Testis (tissue), 3 donors: ENCODE results near the gene CELSR2. TPM values are rescaled to one million over a fixed set of nuclear protein-coding genes. Genes with fewer than 3 reads are reported as not detected.

Experiments used
- DNase-seq: peaks from one replicate; pipeline ENCODE4 v3.0.0-alpha.2; 2019
- H3K27ac ChIP-seq, 2 donors: fragments of 200-600 bp; sonication (generic); one replicate each; pipeline ENCODE4 v1.5.1; 2019
- H3K27me3 ChIP-seq: fragments of 200-600 bp; sonication (generic); one replicate; pipeline ENCODE4 v1.5.1; 2019
- H3K36me3 ChIP-seq: fragments of 200-600 bp; sonication (generic); one replicate; pipeline ENCODE4 v1.5.1; 2017; ENCODE audit warnings: low read depth; ENCODE audit errors: missing control alignments
- H3K4me1 ChIP-seq: fragments of 200-600 bp; sonication (generic); one replicate; pipeline ENCODE4 v1.5.1; 2019
- H3K4me3 ChIP-seq, 2 donors: fragments of 200-600 bp; sonication (generic); one replicate each; pipeline ENCODE4 v1.5.1; 2017 to 2019
- H3K9me3 ChIP-seq: fragments of 200-600 bp; sonication (generic); one replicate; pipeline ENCODE4 v1.5.1; 2017
- CTCF ChIP-seq, 3 experiments: fragments of 450-650 bp in 2 of 3; fragments of 200-600 bp in 1 of 3; sonication (generic) in 1 of 3; IDR thresholded peaks; one replicate each; pipeline ENCODE4 v1.5.1; 2016 to 2019; ENCODE audit warnings: antibody characterized with exemption in 3 of 3, mild to moderate bottlenecking in 2 of 3, moderate library complexity in 1 of 3
- POLR2A ChIP-seq: fragments of 450-650 bp; IDR thresholded peaks from one replicate; pipeline ENCODE4 v1.6.1; 2017; ENCODE audit warnings: antibody characterized with exemption, mild to moderate bottlenecking, moderate library complexity
- WGBS, 2 donors: methylation state at CpG; one replicate each; pipeline ENCODE4 v1.1.5; 2018; 5-methylcytosine and 5-hydroxymethylcytosine counted together
- intact Hi-C: fragments of 100-400 bp; cut with DNase I; formaldehyde crosslinking; loops from one replicate; pipeline ENCODE4 v1.15.1; 2023; ENCODE audit warnings: low total_unique reads
- polyA plus RNA-seq: library from polyadenylated mRNA; stranded (reverse); fragments of 350-450 nt; fragmentation: Illumina TruSeq; extraction: RNeasy Lipid Tissue Mini Kit (QIAGEN cat#74804); gene quantifications from one replicate; pipeline ENCODE4 v1.2.3, GENCODE V29; 2014; ENCODE audit warnings: low read depth, low replicate concordance; ENCODE audit not compliant: insufficient read depth
- total RNA-seq, 2 donors: library from RNA; depleted of rRNA; stranded (reverse); fragments of >200 nt; gene quantifications; one replicate each; pipeline ENCODE4 v1.2.3, GENCODE V29; 2016

CELSR2 gene
- total and polyA plus RNA-seq, 3 donors from 2014 or later, result 59.6 to 140 (median 107) TPM

GRCh38 chr1:109256971-109257681 lies 7.8 kb downstream of the CELSR2 start:
- H3K27ac ChIP-seq, result no peak overlapping the region
- 92 to 98% methylated on average over 5 of the region's 5 CpGs for WGBS, 2 donors
- no peak overlapping the region for H3K4me3 ChIP-seq
- no peaks in the 10 kb centered on the region for H3K27me3 ChIP-seq
- peaks cover 43% of the 10 kb centered on the region for H3K4me1 ChIP-seq
- H3K9me3 ChIP-seq, result no peaks in the 10 kb centered on the region
- no peak for DNase-seq
- no peaks in the 10 kb centered on the region for H3K36me3 ChIP-seq
- TF ChIP-seq POLR2A (no peak), CTCF (IDR thresholded peaks at IDR 0.05) (no peak)
- intact Hi-C loops, result no loop called here

- no peaks in the 10 kb centered on the region for H3K36me3 ChIP-seq
Measured at GRCh38 chr1:109257682-109258421, 8.5 kb downstream of the CELSR2 start.

GRCh38 chr1:109258481-109259466 lies 9.4 kb downstream of the CELSR2 start:
- Histone ChIP-seq H3K36me3 (no peaks in the 10 kb centered on the region), H3K27ac (no peak overlapping the region), H3K4me1 (peaks cover 40% of the 10 kb centered on the region), H3K27me3 (no peaks in the 10 kb centered on the region), H3K4me3 (peak overlapping the region in 1 of 2 donors; percentile 29), H3K9me3 (no peaks in the 10 kb centered on the region)
- DNase-seq, result peak; percentile 60
- WGBS, 2 donors, result 58 to 84% methylated on average over 26 to 68 of the region's 69 CpGs
- intact Hi-C loops, result no loop called here
- no peak for TF ChIP-seq POLR2A
- TF ChIP-seq CTCF (IDR thresholded peaks at IDR 0.05), result no peak

More at GRCh38 chr1:109257682-109258421, 8.5 kb downstream of the CELSR2 start:
- no peak for DNase-seq
- no peaks in the 10 kb centered on the region for H3K27me3 ChIP-seq
- H3K4me3 ChIP-seq, result no peak overlapping the region
- H3K27ac ChIP-seq, result no peak overlapping the region
- TF ChIP-seq CTCF (IDR thresholded peaks at IDR 0.05) (no peak), POLR2A (no peak)
- no peaks in the 10 kb centered on the region for H3K9me3 ChIP-seq
- H3K4me1 ChIP-seq, result peaks cover 43% of the 10 kb centered on the region
- intact Hi-C loops, result no loop called here
- WGBS, 2 donors, result 71 to 81% methylated on average over 11 to 15 of the region's 15 CpGs

GRCh38 chr1:109259674-109260557 lies 10.6 kb downstream of the CELSR2 start:
- Histone ChIP-seq H3K4me1 (peaks cover 29% of the 10 kb centered on the region), H3K36me3 (no peaks in the 10 kb centered on the region), H3K27ac (no peak overlapping the region), H3K9me3 (no peaks in the 10 kb centered on the region), H3K27me3 (no peaks in the 10 kb centered on the region), H3K4me3 (no peak overlapping the region)
- WGBS, 2 donors, result 76 to 85% methylated on average over 7 of the region's 7 CpGs
- no peak for TF ChIP-seq CTCF (IDR thresholded peaks at IDR 0.05)
- TF ChIP-seq POLR2A, result no peak
- no peak for DNase-seq
- intact Hi-C loops, result loop anchor here (5.0 kb wide), 1 partner anchor 142 kb away; no protein-coding TSS in a partner anchor
